ENCODE data around the gene SIGLEC9.

DNA sequence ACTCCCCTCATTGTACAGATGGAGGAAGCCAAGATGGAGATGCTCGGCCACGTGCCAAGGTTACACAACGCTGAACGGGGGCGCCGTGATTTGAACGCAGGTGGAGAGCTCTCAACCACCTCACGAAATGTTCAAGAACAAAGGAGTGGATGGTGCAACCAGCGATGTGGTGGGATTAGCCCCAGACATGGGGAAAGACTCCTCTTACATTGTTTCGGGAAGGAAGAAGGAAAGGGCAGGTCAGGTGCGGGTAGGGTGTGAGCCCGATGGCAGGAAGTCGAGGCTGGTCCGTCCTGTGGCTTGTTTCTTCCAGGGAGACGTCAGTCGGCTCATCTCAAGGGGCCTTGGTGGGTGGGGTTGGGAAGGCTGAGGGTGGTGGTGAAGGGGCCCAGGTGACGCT is 34.9 kb upstream of the SIGLEC9 start:
- TF ChIP-seq, protein P1, sequence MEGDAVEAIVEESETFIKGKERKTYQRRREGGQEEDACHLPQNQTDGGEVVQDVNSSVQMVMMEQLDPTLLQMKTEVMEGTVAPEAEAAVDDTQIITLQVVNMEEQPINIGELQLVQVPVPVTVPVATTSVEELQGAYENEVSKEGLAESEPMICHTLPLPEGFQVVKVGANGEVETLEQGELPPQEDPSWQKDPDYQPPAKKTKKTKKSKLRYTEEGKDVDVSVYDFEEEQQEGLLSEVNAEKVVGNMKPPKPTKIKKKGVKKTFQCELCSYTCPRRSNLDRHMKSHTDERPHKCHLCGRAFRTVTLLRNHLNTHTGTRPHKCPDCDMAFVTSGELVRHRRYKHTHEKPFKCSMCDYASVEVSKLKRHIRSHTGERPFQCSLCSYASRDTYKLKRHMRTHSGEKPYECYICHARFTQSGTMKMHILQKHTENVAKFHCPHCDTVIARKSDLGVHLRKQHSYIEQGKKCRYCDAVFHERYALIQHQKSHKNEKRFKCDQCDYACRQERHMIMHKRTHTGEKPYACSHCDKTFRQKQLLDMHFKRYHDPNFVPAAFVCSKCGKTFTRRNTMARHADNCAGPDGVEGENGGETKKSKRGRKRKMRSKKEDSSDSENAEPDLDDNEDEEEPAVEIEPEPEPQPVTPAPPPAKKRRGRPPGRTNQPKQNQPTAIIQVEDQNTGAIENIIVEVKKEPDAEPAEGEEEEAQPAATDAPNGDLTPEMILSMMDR (IDR thresholded peaks at IDR 0.05), result no peak
- no peak for TF ChIP-seq POLR2A (IDR thresholded peaks at IDR 0.05)
